GM12892 (cell line): ENCODE data around the gene TRIM14.

Experiments used
- POLR2A ChIP-seq: IDR thresholded peaks from 2 replicates; pipeline ENCODE4 v1.6.1; 2011; ENCODE audit warnings: low read depth, low read length, control low read depth
- POLR2AphosphoS5 ChIP-seq: IDR thresholded peaks from 2 replicates; pipeline ENCODE4 v1.6.1; 2011; ENCODE audit warnings: low read depth, low read length, control low read depth

DNA sequence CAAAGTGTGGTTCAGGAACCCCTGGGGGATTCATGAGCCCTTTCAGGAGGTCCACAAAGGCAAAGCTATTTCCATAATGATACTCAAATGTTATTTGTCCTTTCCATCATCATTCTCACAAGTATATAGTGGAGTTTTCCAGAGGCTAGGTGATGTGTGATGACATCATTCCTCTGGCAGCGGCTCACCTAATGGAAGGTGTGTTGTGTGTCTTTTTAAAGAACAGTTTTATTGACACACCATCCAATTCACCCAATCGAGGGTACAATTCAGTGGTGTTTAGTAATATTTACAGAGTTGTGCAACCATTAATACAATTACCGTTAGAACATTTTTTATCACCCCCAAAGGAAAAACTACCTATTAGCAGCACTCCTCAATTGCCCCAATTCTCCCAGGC is 52.8 kb downstream of the TRIM14 start:
- TF ChIP-seq POLR2A (no peak), POLR2AphosphoS5 (no peak)
